HCT116 (cell line): ENCODE data around the gene C9orf50. TPM values are rescaled to one million over a fixed set of nuclear protein-coding genes. Genes with fewer than 3 reads are reported as not detected.

Source experiments
- ATAC-seq: fragments of 200-7000 bp; cut with Tn5 transposase; 2 replicates; pipeline ENCODE4 v1.9.1; 2020; ENCODE audit warnings: mild to moderate bottlenecking, moderate library complexity
- BruUV-seq: library from RNA; stranded (reverse); fragments of 400-500 nt; replicated peaks from 2 replicates; lab custom pipeline; 2021; lab: Mats Ljungman, UMichigan
- CTCF ChIA-PET: fragments of 300-600 bp; sonication (Branson Sonifier 250); formaldehyde crosslinking; loops from one replicate; lab custom pipeline; 2021; ENCODE audit warnings: antibody characterized with exemption; lab: Charles Lee
- POLR2A ChIA-PET: fragments of 300-600, 350-600 bp; sonication (Branson Sonifier 250); formaldehyde crosslinking; loops from one replicate; lab custom pipeline; 2021; ENCODE audit warnings: antibody characterized with exemption; lab: Charles Lee
- RAD21 ChIA-PET, 2 experiments: fragments of 300-600 bp; sonication (Branson Sonifier 250); formaldehyde crosslinking; loops; one replicate each; lab custom pipeline; 2023; ENCODE audit warnings: low total read pairs in 2 of 2; ENCODE audit not compliant: uncharacterized antibody in 2 of 2, unreplicated experiment in 2 of 2, low non-redundant PET in 1 of 2; lab: Charles Lee
- DNase-seq: peaks from one replicate; pipeline ENCODE4 v3.0.0-alpha.2; 2010; ENCODE audit warnings: low read depth, low spot score
- H2AFZ ChIP-seq: fragments of 200-600 bp; shearing (Covaris generic), sonication (generic); 2 replicates; pipeline ENCODE4 v1.6.1; 2017; ENCODE audit warnings: low read depth, mixed run types, mixed read lengths, antibody characterized with exemption, low read length; ENCODE audit not compliant: poor library complexity, severe bottlenecking
- H3K27ac ChIP-seq: 2 replicates; pipeline ENCODE4 v1.5.1; 2012; ENCODE audit warnings: low read depth, low read length
- H3K27me3 ChIP-seq: fragments of 200-600 bp; sonication (generic); 2 replicates; pipeline ENCODE4 v1.6.1; 2016; ENCODE audit warnings: mixed run types, low read length, mixed read lengths; ENCODE audit not compliant: insufficient read depth
- H3K36me3 ChIP-seq, 2 experiments: fragments of 200-500 bp in 1 of 2; fragments of 200-600 bp in 1 of 2; sonication (Bioruptor generic) in 1 of 2; sonication (generic) in 1 of 2; 2 replicates each; pipeline versions ENCODE4 v1.5.1 to v1.6.1; 2014 to 2016; ENCODE audit warnings: low read length in 2 of 2, inconsistent platforms in 1 of 2, mixed read lengths in 1 of 2, mixed run types in 1 of 2; ENCODE audit not compliant: insufficient read depth in 2 of 2, control insufficient read depth in 1 of 2
- H3K4me1 ChIP-seq, 2 experiments: fragments of 200-600 bp in 1 of 2; sonication (generic) in 1 of 2; 2 replicates each; pipeline versions ENCODE4 v1.5.1 to v1.6.1; 2012 to 2017; ENCODE audit warnings: low read length in 2 of 2, inconsistent platforms in 1 of 2, mild to moderate bottlenecking in 1 of 2, mixed read lengths in 1 of 2, mixed run types in 1 of 2, moderate library complexity in 1 of 2; ENCODE audit not compliant: insufficient read depth in 2 of 2, control insufficient read depth in 1 of 2
- H3K4me2 ChIP-seq: fragments of 200-600 bp; sonication (generic); 2 replicates; pipeline ENCODE4 v1.6.1; 2017; ENCODE audit warnings: mixed run types, low read length, mixed read lengths
- H3K4me3 ChIP-seq, 2 experiments: fragments of 200-600 bp in 1 of 2; sonication (generic) in 1 of 2; replicated peaks in 1 of 2; 2 replicates each; pipeline ENCODE4 v1.5.1; 2011 to 2016; ENCODE audit warnings: low read length in 2 of 2, control low read depth in 1 of 2, low read depth in 1 of 2, mild to moderate bottlenecking in 1 of 2, mixed read lengths in 1 of 2, mixed run types in 1 of 2
- H3K79me2 ChIP-seq: fragments of 200-600 bp; sonication (generic); 2 replicates; pipeline ENCODE4 v1.6.1; 2017; ENCODE audit warnings: mild to moderate bottlenecking, mixed run types, low read length, moderate library complexity, mixed read lengths; ENCODE audit not compliant: insufficient read depth
- H3K9ac ChIP-seq: fragments of 200-600 bp; sonication (generic); 2 replicates; pipeline ENCODE4 v1.6.1; 2016; ENCODE audit warnings: low read length, mixed read lengths
- H3K9me2 ChIP-seq: fragments of 200-600 bp; sonication (generic), shearing (Covaris generic); 2 replicates; pipeline ENCODE4 v1.6.1; 2017; ENCODE audit warnings: mixed run types, mild to moderate bottlenecking, moderate library complexity; ENCODE audit not compliant: insufficient read depth
- H3K9me3 ChIP-seq, 2 experiments: fragments of 200-500 bp in 1 of 2; fragments of 200-600 bp in 1 of 2; sonication (Bioruptor generic) in 1 of 2; sonication (generic) in 1 of 2; 2 replicates each; pipeline ENCODE4 v1.6.1; 2014 to 2017; ENCODE audit warnings: low read length in 2 of 2, mixed read lengths in 2 of 2, inconsistent platforms in 1 of 2, low read depth in 1 of 2, mild to moderate bottlenecking in 1 of 2, mixed run types in 1 of 2, moderate library complexity in 1 of 2; ENCODE audit not compliant: control insufficient read depth in 1 of 2, insufficient read depth in 1 of 2
- H4K20me1 ChIP-seq: fragments of 200-600 bp; sonication (generic), shearing (Covaris generic); 2 replicates; pipeline ENCODE4 v1.6.1; 2017; ENCODE audit warnings: mixed run types, mild to moderate bottlenecking, moderate library complexity; ENCODE audit not compliant: insufficient read depth
- CBX3 ChIP-seq: IDR thresholded peaks from 2 replicates; pipeline ENCODE4 v1.6.1; 2012; ENCODE audit warnings: low read depth
- CTCF ChIP-seq, 3 experiments: fragments of 200-600 bp in 1 of 3; sonication (generic) in 1 of 3; IDR thresholded peaks in 2 of 3; conservative IDR thresholded peaks in 1 of 3; 2 replicates each; pipeline ENCODE4 v1.5.1; 2012 to 2017; ENCODE audit warnings: low read depth in 2 of 3, low read length in 2 of 3, antibody characterized with exemption in 1 of 3, borderline replicate concordance in 1 of 3, control low read depth in 1 of 3, mild to moderate bottlenecking in 1 of 3, mixed read lengths in 1 of 3, mixed run types in 1 of 3, moderate library complexity in 1 of 3; ENCODE audit not compliant: insufficient read depth in 1 of 3
- EGR1 ChIP-seq: IDR thresholded peaks from 2 replicates; pipeline ENCODE4 v1.6.1; 2012; ENCODE audit warnings: low read depth
- JUND ChIP-seq: IDR thresholded peaks from 2 replicates; pipeline ENCODE4 v1.6.1; 2012
- RAD21 ChIP-seq: IDR thresholded peaks from 2 replicates; pipeline ENCODE4 v1.6.1; 2012; ENCODE audit warnings: low read depth, mild to moderate bottlenecking
- SRF ChIP-seq: IDR thresholded peaks from 2 replicates; pipeline ENCODE4 v1.6.1; 2012; ENCODE audit warnings: low read depth
- TCF7L2 ChIP-seq: IDR thresholded peaks from 2 replicates; pipeline ENCODE4 v1.7.0; 2011; ENCODE audit warnings: borderline replicate concordance, inconsistent platforms; ENCODE audit not compliant: insufficient read depth, insufficient read length; ENCODE audit errors: extremely low read depth
- YY1 ChIP-seq: IDR thresholded peaks from 2 replicates; pipeline ENCODE4 v1.6.1; 2011; ENCODE audit warnings: low read length, low read depth, moderate library complexity, mild to moderate bottlenecking; ENCODE audit not compliant: insufficient replicate concordance; ENCODE audit errors: extremely low read depth
- ZFX ChIP-seq: fragments of 450-650 bp; IDR thresholded peaks from 2 replicates; pipeline ENCODE4 v1.6.1; 2017
- intact Hi-C: fragments of 100-400 bp; cut with micrococcal nuclease; formaldehyde crosslinking; loops from 2 replicates; pipeline ENCODE4 v1.10.0; 2022
- total RNA-seq: library from RNA; stranded (reverse); gene quantifications from one replicate; pipeline ENCODE4 v1.2.1, GENCODE V29; 2021; ENCODE audit not compliant: unreplicated experiment
- TF ChIP-seq, protein P1 (sequence below): IDR thresholded peaks from 2 replicates; pipeline ENCODE4 v1.6.1; 2011; ENCODE audit warnings: mild to moderate bottlenecking, low read length, moderate library complexity; ENCODE audit not compliant: insufficient replicate concordance; ENCODE audit errors: extremely low read depth

The C9orf50 gene
- total RNA-seq, 1 experiment from 2014 or later: not detected

DNA sequence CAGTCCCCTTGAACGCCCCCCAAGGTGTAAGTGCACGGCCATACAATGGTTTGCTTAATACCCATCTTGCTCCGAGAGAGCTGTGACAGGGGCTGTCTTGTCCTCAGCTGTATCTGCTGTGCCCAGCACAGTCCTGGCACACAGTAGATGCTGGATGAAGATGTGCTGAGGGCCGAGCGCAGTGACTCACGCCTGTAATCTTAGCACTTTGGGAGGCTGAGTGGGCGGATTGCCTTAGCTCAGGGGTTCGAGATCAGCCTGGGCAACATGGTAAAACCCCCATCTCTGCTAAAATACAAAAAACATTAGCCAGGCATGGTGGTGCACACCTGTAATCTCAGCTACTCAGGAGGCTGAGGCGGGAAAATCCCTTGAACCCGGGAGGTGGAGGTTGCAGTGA is 53.6 kb downstream of the C9orf50 start:
- TF ChIP-seq CTCF (IDR thresholded peaks at IDR 0.05 in 2 of 3, conservative IDR thresholded peaks at IDR 0.05 in 1 of 3; ENCODE audit: borderline replicate concordance in 1 of 3, insufficient read depth in 1 of 3, low read depth in 2 of 3, low read length in 2 of 3): no peak
- TF ChIP-seq ZFX: no peak
- TF ChIP-seq TCF7L2: no peak
- TF ChIP-seq, all 23 proteins: peak for 0
- ATAC-seq (peak; percentile 23), DNase-seq (no peak)
- CTCF ChIA-PET: no interaction called here
- Histone ChIP-seq H4K20me1 (no peaks in the 10 kb centered on the region), H3K9me2 (no peaks in the 10 kb centered on the region), H3K4me1 (peaks cover 57 to 83% of the 10 kb centered on the region in 2 experiments), H3K79me2 (no peaks in the 10 kb centered on the region), H3K9me3 (peaks cover 0 to 7% of the 10 kb centered on the region in 2 experiments; a peak in 1 of 4 replicates), H3K4me2 (peak overlapping the region; percentile 98), H3K27me3 (no peaks in the 10 kb centered on the region), H3K9ac (peak overlapping the region; percentile 89), H3K4me3 (peak overlapping the region; percentile 55 to 72), H3K36me3 (no peaks in the 10 kb centered on the region), H2AFZ (no peak overlapping the region), H3K27ac (peak overlapping the region; percentile 100)
- POLR2A ChIA-PET: interaction anchor here (0.8 to 2.0 kb wide), 9 partner anchors 8 to 392 kb away, joined by 3 to 9 read pairs (median 4); no protein-coding TSS in a partner anchor
- intact Hi-C loops: loop anchor here (5.0 kb wide), 2 partner anchors 65 to 430 kb away; no protein-coding TSS in a partner anchor
- RAD21 ChIA-PET: interaction anchor here (0.6 to 1.1 kb wide), 3 partner anchors 14 to 406 kb away, joined by 3 to 6 read pairs (median 4); no protein-coding TSS in a partner anchor
- BruUV-seq: TSS peak; percentile 89

DNA sequence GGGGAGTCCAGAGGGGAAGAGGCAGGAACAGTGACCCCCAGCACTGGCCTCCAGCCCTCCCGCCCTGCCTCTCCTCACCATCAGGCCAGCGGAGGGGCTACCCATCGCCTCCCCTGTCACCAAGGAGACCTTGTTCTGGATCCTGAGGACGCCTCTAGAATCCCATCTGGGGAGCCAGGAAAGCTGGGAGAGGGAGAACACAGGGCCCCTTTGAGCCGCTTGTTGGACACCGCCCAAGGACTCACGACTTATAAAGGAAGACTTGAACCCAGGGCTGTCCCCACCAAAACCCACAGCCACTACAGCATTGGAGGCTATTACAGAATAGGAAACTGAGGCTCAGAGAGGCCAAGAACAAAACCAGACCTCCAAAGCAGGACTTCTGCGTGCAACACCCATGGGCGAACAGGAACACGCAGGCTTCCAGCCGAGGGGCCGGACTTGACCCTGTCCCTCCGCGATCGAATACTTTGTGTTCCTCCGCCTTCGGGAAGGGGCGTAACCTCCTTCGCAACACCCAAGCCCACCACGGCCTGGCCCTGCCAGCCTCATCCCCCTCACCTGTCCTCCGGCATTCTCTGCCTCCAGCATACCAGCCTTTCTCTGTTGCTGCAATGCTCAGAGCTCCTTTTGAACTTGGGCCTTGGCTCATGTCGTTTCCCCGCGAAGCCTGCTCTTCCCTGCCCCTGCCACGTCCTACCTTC is 54.2 kb downstream of the C9orf50 start:
- H3K9ac ChIP-seq: peak overlapping the region; percentile 89
- intact Hi-C loops: loop anchor here (5.0 kb wide), 2 partner anchors 64 to 429 kb away; no protein-coding TSS in a partner anchor
- peak overlapping the region; percentile 11 to 72; a peak in 2 of 4 replicates for H3K4me3 ChIP-seq
- H3K36me3 ChIP-seq: no peaks in the 10 kb centered on the region
- H3K79me2 ChIP-seq: no peaks in the 10 kb centered on the region
- H3K9me2 ChIP-seq: no peaks in the 10 kb centered on the region
- peaks cover 0 to under 1% of the 10 kb centered on the region in 2 experiments; a peak in 1 of 4 replicates for H3K9me3 ChIP-seq
- H4K20me1 ChIP-seq: no peaks in the 10 kb centered on the region
- no TSS peak for BruUV-seq
- ATAC-seq: no peak
- H3K27me3 ChIP-seq: no peaks in the 10 kb centered on the region
- H3K4me1 ChIP-seq: peaks cover 63 to 90% of the 10 kb centered on the region in 2 experiments
- no peak overlapping the region for H2AFZ ChIP-seq
- POLR2A ChIA-PET: interaction anchor here (0.6 to 2.0 kb wide), 10 partner anchors 8 to 391 kb away, joined by 3 to 9 read pairs (median 4); no protein-coding TSS in a partner anchor
- peak overlapping the region; percentile 100 for H3K27ac ChIP-seq
- CTCF ChIA-PET: no interaction called here
- H3K4me2 ChIP-seq: peak overlapping the region; percentile 98
- no peak for DNase-seq
- RAD21 ChIA-PET: interaction anchor here (0.6 to 1.1 kb wide), 3 partner anchors 14 to 405 kb away, joined by 3 to 6 read pairs (median 4); no protein-coding TSS in a partner anchor
- TF ChIP-seq RAD21 (no peak), YY1 (no peak), SRF (no peak), JUND (no peak), CTCF (IDR thresholded peaks at IDR 0.05 in 2 of 3, conservative IDR thresholded peaks at IDR 0.05 in 1 of 3; ENCODE audit: borderline replicate concordance in 1 of 3, insufficient read depth in 1 of 3, low read depth in 2 of 3, low read length in 2 of 3) (no peak), CBX3 (no peak), EGR1 (no peak)
- TF ChIP-seq, protein P1, sequence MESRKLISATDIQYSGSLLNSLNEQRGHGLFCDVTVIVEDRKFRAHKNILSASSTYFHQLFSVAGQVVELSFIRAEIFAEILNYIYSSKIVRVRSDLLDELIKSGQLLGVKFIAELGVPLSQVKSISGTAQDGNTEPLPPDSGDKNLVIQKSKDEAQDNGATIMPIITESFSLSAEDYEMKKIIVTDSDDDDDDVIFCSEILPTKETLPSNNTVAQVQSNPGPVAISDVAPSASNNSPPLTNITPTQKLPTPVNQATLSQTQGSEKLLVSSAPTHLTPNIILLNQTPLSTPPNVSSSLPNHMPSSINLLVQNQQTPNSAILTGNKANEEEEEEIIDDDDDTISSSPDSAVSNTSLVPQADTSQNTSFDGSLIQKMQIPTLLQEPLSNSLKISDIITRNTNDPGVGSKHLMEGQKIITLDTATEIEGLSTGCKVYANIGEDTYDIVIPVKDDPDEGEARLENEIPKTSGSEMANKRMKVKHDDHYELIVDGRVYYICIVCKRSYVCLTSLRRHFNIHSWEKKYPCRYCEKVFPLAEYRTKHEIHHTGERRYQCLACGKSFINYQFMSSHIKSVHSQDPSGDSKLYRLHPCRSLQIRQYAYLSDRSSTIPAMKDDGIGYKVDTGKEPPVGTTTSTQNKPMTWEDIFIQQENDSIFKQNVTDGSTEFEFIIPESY: no peak
